ENCODE data around the gene FGFRL1.

The FGFRL1 gene

DNA sequence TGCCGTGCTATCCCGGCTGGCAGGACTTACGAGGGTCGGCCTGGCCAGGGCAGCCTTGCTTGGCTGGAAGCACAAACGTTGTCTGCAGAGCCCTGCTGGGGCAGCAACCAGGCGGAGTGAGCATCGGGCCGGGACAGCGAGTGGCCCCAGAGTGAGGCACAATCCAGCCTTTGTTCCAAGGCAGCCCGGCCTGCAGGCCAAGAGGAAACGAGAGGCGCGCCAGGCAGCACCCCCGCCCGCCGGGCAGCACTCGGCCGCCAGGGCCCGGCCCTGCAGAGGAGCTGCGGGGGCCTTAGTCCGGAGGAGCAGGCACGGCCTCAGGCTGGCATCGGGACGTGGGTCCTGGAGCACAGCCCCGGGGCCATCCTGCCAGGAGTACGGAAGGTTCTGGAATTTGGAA lies 24.1 kb downstream of the FGFRL1 start:
- TF ChIP-seq, protein P1, sequence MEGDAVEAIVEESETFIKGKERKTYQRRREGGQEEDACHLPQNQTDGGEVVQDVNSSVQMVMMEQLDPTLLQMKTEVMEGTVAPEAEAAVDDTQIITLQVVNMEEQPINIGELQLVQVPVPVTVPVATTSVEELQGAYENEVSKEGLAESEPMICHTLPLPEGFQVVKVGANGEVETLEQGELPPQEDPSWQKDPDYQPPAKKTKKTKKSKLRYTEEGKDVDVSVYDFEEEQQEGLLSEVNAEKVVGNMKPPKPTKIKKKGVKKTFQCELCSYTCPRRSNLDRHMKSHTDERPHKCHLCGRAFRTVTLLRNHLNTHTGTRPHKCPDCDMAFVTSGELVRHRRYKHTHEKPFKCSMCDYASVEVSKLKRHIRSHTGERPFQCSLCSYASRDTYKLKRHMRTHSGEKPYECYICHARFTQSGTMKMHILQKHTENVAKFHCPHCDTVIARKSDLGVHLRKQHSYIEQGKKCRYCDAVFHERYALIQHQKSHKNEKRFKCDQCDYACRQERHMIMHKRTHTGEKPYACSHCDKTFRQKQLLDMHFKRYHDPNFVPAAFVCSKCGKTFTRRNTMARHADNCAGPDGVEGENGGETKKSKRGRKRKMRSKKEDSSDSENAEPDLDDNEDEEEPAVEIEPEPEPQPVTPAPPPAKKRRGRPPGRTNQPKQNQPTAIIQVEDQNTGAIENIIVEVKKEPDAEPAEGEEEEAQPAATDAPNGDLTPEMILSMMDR (conservative IDR thresholded peaks at IDR 0.05; ENCODE audit: low read depth) = no peak
- POLR2A ChIA-PET (ENCODE audit: low non-redundant PET) = no interaction called here
- DNase-seq (ENCODE audit: low spot score) = no peak
- H3K27ac ChIP-seq = no peak overlapping the region; the same call in 1 of the 2 replicates
- CTCF ChIA-PET = no interaction called here

DNA sequence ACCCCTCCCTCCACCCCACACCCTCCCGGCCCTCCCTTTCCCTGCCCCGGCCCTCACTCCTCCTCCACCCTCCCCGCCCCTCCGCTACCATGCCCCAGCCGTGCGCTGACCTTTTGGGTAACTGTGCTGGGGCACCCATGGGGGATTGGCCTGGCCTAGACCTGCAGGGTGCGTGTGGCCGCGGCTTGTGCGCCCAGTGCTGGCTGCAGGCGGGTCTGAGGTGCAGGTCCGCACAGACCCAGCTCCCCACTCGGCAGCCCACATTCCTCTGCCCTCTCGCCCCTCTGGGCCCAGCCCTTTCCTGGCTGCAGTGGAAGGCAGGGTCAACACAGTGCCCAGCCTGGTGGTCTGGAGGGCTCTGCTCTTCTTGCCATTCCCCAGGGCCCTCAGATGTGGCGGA lies 24.7 kb downstream of the FGFRL1 start:
- H3K27ac ChIP-seq = no peak overlapping the region
- POLR2A ChIA-PET (ENCODE audit: low non-redundant PET) = no interaction called here
- no peak for DNase-seq (ENCODE audit: low spot score)
- CTCF ChIA-PET = no interaction called here
- TF ChIP-seq, protein P1 (conservative IDR thresholded peaks at IDR 0.05; ENCODE audit: low read depth) = no peak

DNA sequence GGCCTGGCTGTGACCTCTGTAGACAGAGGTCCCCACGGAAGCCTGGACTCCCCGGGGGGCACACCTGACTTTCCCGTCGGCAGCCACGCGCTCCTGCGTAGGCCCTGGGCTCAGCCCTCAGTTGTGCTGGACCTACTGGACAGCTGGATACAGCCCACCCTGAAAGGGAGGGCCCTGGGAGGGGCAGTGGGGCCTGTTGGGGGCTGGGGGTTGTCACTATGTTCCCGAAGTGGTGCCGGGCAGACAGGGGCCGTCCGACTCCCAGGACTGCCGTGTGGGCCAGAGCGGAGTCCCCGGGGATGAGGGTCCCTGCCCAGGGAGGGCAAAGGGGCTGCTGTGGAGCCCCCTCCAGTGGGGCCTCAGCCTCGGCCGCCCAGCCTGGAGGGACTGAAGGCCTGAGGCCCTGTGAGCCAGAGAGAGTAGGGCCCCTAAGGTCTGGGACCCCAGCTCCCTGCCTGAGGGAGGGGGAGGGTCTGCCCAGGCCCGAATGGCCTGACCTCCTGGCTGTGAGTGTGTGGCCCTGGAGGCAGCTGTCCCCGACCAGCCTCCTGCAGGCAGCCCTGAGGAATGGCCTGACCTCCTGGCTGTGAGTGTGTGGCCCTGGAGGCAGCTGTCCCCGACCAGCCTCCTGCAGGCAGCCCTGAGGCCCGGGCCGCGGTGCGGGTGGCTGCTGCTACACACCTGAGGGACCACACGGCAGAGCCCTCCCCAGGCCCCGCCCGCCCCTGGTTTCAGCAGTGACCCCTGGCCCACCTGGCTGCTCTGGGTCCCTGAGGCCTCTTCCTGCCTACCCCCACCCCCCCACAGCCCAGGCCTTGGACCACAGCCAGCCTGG lies 25.8 kb downstream of the FGFRL1 start:
- ChIA-PET POLR2A (ENCODE audit: low non-redundant PET) (no interaction called here), CTCF (no interaction called here)
- DNase-seq (ENCODE audit: low spot score) = no peak
- TF ChIP-seq, protein P1 (conservative IDR thresholded peaks at IDR 0.05; ENCODE audit: low read depth) = no peak
- H3K27ac ChIP-seq = no peak overlapping the region

DNA sequence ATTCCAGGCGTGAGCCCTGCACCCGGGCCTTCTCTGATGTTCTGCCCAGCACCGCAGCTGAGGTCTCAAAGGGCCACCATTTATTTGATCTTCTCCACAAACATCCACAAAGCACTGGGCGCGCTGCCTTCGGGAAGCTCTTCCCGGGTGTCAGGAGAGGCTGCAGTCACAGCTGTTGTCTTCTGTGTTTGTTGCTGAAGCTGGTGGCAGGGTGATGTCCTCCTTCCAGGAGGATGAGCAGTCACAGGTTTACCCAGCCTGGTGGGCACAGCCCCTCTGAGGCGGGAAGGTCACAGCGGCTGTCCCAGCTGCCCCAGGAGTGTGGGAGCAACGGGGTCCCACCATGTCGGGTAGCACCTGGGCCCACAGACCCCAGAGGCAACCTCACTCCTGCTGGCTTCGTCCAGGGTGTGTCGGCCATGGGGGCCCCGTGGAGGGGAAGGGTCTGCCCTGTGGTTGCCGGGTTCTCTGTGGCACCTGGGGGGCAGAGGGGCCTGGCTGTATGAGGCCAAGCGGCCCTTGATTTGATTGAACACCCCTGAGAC lies 27.6 kb downstream of the FGFRL1 start:
- TF ChIP-seq, protein P1 (conservative IDR thresholded peaks at IDR 0.05; ENCODE audit: low read depth) = no peak
- DNase-seq (ENCODE audit: low spot score) = no peak
- peak overlapping the region; percentile 97 for H3K27ac ChIP-seq
- POLR2A ChIA-PET (ENCODE audit: low non-redundant PET) = interaction anchor here (0.9 kb wide), 1 partner anchor 28 kb away, joined by 3 read pairs; the partner anchor contains the start of gene FGFRL1
- CTCF ChIA-PET = interaction anchor here (0.7 kb wide), 1 partner anchor 174 kb away, joined by 4 read pairs; no protein-coding TSS in a partner anchor

DNA sequence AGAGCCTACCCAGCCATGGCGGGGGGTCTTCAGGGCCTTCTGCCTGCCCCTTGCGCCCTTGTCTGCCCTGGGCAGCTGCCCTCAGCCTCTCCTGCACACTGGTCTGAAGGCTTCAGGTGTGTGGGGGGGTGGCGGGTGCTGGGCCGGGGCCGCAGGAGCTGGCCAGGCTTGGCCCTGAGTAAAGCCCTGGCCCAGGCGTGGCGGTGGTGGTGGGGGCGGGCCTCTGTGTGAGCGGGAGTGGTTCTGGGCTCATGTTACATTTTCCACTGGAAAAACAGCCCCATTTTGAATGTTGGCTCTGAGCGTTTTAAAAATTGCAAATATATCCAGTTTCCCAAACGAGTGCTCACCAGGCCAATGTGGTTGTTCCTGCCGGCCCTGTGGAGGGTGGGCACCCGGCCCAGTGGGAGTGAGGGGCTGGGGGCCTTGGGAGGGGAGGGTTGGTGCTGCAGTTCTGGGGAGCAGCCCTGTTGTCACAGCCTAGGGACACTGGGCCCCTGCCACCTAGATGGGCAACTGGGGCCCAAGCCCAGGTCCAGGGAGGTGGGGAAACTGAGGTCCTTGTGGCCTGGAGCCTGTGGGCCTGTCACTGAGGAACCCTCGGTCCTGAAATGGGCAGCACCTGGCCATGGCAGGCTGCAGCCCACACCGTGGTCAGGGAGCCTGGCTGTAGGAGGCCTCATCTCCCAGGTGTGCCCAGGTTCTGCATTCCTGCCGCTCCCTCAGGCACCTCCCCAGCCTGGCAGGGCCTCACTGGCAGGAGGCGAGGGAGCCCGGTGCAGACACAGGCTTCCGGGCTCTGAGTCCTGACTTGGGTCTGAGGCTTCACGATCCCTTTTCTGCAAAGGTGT lies 28.3 kb downstream of the FGFRL1 start:
- no peak for DNase-seq (ENCODE audit: low spot score)
- TF ChIP-seq, protein P1 (conservative IDR thresholded peaks at IDR 0.05; ENCODE audit: low read depth) = no peak
- peak overlapping the region; percentile 97 for H3K27ac ChIP-seq
- ChIA-PET CTCF (no interaction called here), POLR2A (ENCODE audit: low non-redundant PET) (no interaction called here)
